ENCODE results near the gene GEMIN4. TPM values are rescaled to one million over a fixed set of nuclear protein-coding genes. Genes with fewer than 3 reads are reported as not detected.
"Not testable (repeated sequence)": the region's sequence is repeated elsewhere in the genome, so short reads cannot be mapped to it uniquely, and the experiment has no call there.

Gene GEMIN4
- total RNA-seq, 1 donor from 2014 or later = 8.7 TPM

DNA sequence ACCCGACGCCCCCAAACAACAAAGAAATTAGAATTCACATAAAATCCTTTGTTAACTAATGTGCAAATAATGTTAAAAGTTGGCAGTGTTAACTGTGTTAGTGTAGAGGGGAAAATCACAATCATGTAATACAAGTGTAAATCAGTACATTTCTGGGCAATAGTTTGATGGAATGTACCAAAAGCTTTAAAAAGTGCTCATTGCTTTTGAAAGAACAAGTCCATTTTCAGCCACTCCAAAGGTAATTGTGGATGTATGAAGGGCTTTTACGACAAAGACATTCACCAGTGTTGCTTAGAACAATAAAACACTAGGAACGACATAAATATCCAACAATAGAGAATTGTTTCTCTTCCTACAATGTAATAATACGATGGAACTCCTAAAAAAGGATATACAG is 21.0 kb upstream of the GEMIN4 start:
- no peak for DNase-seq (ENCODE audit: low read depth)
- Histone ChIP-seq H3K4me3 (ENCODE audit: low read depth, low read length) (no peak overlapping the region), H3K27me3 (ENCODE audit: control insufficient read depth, insufficient read depth, low read length) (no peaks in the 10 kb centered on the region), H3K36me3 (ENCODE audit: control insufficient read depth, insufficient read depth, low read length) (peaks cover 29% of the 10 kb centered on the region)
- FAIRE-seq = no peak
- TF ChIP-seq, protein P1, sequence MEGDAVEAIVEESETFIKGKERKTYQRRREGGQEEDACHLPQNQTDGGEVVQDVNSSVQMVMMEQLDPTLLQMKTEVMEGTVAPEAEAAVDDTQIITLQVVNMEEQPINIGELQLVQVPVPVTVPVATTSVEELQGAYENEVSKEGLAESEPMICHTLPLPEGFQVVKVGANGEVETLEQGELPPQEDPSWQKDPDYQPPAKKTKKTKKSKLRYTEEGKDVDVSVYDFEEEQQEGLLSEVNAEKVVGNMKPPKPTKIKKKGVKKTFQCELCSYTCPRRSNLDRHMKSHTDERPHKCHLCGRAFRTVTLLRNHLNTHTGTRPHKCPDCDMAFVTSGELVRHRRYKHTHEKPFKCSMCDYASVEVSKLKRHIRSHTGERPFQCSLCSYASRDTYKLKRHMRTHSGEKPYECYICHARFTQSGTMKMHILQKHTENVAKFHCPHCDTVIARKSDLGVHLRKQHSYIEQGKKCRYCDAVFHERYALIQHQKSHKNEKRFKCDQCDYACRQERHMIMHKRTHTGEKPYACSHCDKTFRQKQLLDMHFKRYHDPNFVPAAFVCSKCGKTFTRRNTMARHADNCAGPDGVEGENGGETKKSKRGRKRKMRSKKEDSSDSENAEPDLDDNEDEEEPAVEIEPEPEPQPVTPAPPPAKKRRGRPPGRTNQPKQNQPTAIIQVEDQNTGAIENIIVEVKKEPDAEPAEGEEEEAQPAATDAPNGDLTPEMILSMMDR (IDR thresholded peaks at IDR 0.05; ENCODE audit: insufficient read depth, low read length, severe bottlenecking) = no peak

DNA sequence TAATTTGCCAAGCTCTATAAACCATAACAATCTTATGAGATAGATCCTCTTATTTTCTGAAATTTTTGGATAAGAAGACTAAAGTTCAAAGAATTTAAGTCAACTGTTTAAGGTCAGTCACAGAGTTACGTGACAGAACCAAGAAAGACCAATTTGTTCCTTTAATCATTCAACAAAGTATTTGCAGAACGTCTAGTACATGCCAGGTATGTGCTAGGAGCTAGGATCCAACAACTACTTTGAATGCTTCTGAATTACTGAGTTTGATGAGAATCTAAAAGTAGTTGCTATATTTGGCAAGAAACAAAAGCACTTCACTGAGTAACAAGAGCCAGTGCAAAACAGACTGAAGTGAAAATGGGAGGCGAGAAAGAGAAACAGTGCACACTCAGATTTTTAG is 15.0 kb upstream of the GEMIN4 start:
- Histone ChIP-seq H3K4me3 (ENCODE audit: low read depth, low read length) (no peak overlapping the region), H3K27me3 (ENCODE audit: control insufficient read depth, insufficient read depth, low read length) (no peaks in the 10 kb centered on the region), H3K36me3 (ENCODE audit: control insufficient read depth, insufficient read depth, low read length) (peaks cover 12% of the 10 kb centered on the region)
- FAIRE-seq = no peak
- TF ChIP-seq, protein P1 (IDR thresholded peaks at IDR 0.05; ENCODE audit: insufficient read depth, low read length, severe bottlenecking) = no peak
- DNase-seq (ENCODE audit: low read depth) = no peak

DNA sequence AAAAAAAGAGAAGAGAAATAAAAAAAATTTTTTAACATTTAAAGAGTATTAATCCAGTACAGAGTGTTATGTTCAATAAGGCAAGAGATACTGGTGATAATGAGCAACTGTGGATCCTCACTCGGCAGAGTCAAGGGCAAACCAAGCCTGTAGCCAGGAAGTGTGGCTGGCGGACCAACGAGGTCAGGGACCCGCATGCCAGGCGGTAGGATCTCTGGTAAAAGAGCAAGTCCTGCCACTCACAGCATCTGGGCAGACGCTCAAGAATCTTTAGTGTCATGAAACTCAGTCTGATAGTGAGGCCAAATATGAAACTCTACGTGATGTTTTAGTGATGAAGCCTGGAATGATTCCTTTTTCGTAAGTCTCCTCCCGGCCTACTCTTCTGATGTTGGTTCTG is 8.3 kb upstream of the GEMIN4 start:
- FAIRE-seq = no peak
- Histone ChIP-seq H3K4me3 (ENCODE audit: low read depth, low read length) (no peak overlapping the region), H3K36me3 (ENCODE audit: control insufficient read depth, insufficient read depth, low read length) (peaks cover 8% of the 10 kb centered on the region), H3K27me3 (ENCODE audit: control insufficient read depth, insufficient read depth, low read length) (no peaks in the 10 kb centered on the region)
- TF ChIP-seq, protein P1 (IDR thresholded peaks at IDR 0.05; ENCODE audit: insufficient read depth, low read length, severe bottlenecking) = no peak
- no peak for DNase-seq (ENCODE audit: low read depth)

DNA sequence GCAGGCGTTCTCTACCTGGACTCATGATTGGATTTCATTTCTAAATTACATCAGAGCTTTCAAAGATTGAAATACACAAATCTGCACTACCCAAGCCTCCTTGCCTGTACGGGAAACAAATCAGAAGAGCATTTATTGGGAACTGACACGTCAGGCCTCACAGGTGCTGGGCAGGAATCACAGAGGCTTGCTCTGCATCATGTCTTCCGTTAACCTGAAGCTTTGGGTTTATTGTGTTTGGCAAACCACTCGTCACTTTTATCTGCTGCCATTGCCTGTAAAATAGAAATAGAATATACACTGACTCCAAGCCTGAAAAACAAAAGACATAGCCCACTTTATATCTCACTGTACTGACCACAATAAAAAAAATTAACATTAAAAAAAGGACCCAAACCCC is 7.9 kb upstream of the GEMIN4 start:
- Histone ChIP-seq H3K36me3 (ENCODE audit: control insufficient read depth, insufficient read depth, low read length) (peaks cover 8% of the 10 kb centered on the region), H3K27me3 (ENCODE audit: control insufficient read depth, insufficient read depth, low read length) (no peaks in the 10 kb centered on the region), H3K4me3 (ENCODE audit: low read depth, low read length) (no peak overlapping the region)
- TF ChIP-seq, protein P1 (IDR thresholded peaks at IDR 0.05; ENCODE audit: insufficient read depth, low read length, severe bottlenecking) = no peak
- DNase-seq (ENCODE audit: low read depth) (no peak), FAIRE-seq (no peak)

DNA sequence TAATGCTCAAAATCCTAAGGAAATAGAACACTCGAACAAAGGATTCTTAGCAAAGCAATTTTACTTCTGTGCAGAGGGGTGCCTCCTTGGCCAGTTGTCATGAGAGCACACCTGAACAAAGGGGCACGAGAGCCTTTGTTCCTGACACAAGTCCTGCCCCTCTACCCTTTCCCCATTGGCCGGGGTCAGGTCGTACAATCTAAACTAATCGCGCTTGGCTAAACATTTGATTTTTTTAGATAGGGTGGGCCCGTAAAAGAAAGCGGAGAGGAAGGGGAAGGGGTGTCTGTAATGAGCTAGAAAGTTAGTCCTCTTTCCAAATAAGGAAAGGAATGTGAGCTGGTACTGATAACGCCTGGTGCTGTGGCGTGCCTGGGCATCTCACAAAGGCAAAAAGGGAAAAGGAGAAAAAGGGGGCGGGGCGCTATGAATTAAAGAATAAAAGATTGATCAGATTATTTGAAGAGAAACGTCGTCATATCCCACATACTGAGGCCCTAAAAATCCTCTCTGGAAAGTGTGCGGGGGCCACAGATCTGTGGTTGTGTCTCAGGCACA is 4.0 kb upstream of the GEMIN4 start:
- DNase-seq (ENCODE audit: low read depth) = peak; percentile 39
- not testable (repeated sequence) for H3K36me3 ChIP-seq (ENCODE audit: control insufficient read depth, insufficient read depth, low read length); H3K4me3 ChIP-seq (ENCODE audit: low read depth, low read length); FAIRE-seq; H3K27me3 ChIP-seq (ENCODE audit: control insufficient read depth, insufficient read depth, low read length)

DNA sequence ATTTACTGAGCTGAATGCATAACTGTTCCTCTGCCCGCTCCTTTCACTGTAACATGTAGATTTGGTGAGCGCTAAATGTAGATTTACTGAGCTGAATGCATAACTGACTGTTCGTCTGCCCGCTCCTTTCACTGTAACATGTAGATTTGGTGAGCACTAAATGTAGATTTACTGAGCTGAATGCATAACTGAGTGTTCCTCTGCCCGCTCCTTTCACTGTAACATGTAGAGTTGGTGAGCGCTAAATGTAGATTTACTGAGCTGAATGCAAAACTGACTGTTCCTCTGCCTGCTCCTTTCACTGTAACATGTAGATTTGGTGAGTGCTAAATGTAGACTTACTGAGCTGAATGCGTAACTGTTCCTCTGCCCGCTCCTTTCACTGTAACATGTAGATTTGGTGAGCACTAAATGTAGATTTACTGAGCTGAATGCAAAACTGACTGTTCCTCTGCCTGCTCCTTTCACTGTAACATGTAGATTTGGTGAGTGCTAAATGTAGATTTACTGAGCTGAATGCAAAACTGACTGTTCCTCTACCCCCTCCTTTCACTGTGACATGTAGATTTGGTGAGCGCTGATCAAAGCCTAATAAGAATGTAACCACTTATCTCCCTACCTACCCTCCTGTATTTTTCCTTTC is 3.4 kb upstream of the GEMIN4 start:
- FAIRE-seq; DNase-seq (ENCODE audit: low read depth); H3K27me3 ChIP-seq (ENCODE audit: control insufficient read depth, insufficient read depth, low read length); H3K36me3 ChIP-seq (ENCODE audit: control insufficient read depth, insufficient read depth, low read length); H3K4me3 ChIP-seq (ENCODE audit: low read depth, low read length): not testable (repeated sequence)

DNA sequence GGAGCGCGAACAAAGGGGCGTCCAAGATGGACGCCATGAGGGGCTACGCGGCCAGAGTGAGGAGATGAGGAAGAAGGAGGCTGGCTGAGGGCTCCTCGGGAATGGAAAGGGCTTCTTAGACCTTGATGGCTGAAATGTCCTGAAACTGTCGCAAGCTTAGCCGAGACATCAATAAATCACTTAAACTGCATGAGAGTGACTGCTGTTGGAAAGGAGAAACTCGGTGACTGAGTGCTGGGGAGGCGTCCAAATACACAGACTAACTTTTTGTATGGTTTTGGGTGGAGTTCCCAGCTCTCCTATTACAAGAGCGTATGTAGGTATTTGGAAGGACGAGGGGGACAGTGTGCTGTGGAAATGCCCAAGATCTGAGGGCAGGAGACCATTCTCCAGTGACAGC is 1.4 kb upstream of the GEMIN4 start:
- FAIRE-seq (no peak), DNase-seq (ENCODE audit: low read depth) (no peak)
- H3K36me3 ChIP-seq (ENCODE audit: control insufficient read depth, insufficient read depth, low read length) = peaks cover under 1% of the 10 kb centered on the region
- H3K27me3 ChIP-seq (ENCODE audit: control insufficient read depth, insufficient read depth, low read length) = no peaks in the 10 kb centered on the region
- TF ChIP-seq, protein P1 (IDR thresholded peaks at IDR 0.05; ENCODE audit: insufficient read depth, low read length, severe bottlenecking) = no peak
- no peak overlapping the region for H3K4me3 ChIP-seq (ENCODE audit: low read depth, low read length)
